H9 (cell line): Measurements from ENCODE around the gene SULT1E1. TPM values are rescaled to one million over a fixed set of nuclear protein-coding genes. Genes with fewer than 3 reads are reported as not detected.
A peak's percentile ranks its signal among the peaks of the same experiment; 100 is the strongest.

ENCODE experiments used
- DNase-seq: peaks from one replicate; pipeline ENCODE4 v3.0.0-alpha.2; 2017
- H2AFZ ChIP-seq: one replicate; pipeline ENCODE4 v1.6.1; 2013; ENCODE audit warnings: mild to moderate bottlenecking, low read length, control low read depth, moderate library complexity
- H2AK5ac ChIP-seq: 2 replicates; pipeline ENCODE4 v1.6.1; 2013; ENCODE audit warnings: low read length, control low read depth, mixed read lengths; ENCODE audit not compliant: insufficient read length
- H2BK120ac ChIP-seq: one replicate; pipeline ENCODE4 v1.6.1; 2013; ENCODE audit warnings: low read depth, mild to moderate bottlenecking, low read length, control low read depth, inconsistent platforms; ENCODE audit not compliant: poor library complexity, severe bottlenecking
- H2BK12ac ChIP-seq: 2 replicates; pipeline ENCODE4 v1.6.1; 2013; ENCODE audit warnings: low read length, control low read depth, mixed read lengths, low read depth; ENCODE audit not compliant: insufficient read length
- H2BK15ac ChIP-seq: 2 replicates; pipeline ENCODE4 v1.6.1; 2013; ENCODE audit warnings: low read depth, low read length, control low read depth
- H2BK20ac ChIP-seq: one replicate; pipeline ENCODE4 v1.6.1; 2013; ENCODE audit warnings: low read depth, mild to moderate bottlenecking, low read length, control low read depth, inconsistent platforms; ENCODE audit not compliant: poor library complexity, severe bottlenecking
- H2BK5ac ChIP-seq: 2 replicates; pipeline ENCODE4 v1.6.1; 2013; ENCODE audit warnings: low read length, control low read depth, mixed read lengths; ENCODE audit not compliant: insufficient read length
- H3K14ac ChIP-seq: 2 replicates; pipeline ENCODE4 v1.6.1; 2013; ENCODE audit warnings: low read length, control low read depth; ENCODE audit not compliant: insufficient read depth
- H3K18ac ChIP-seq: 2 replicates; pipeline ENCODE4 v1.6.1; 2013; ENCODE audit warnings: low read depth, mild to moderate bottlenecking, mixed read lengths, low read length, control low read depth; ENCODE audit not compliant: insufficient read length
- H3K23ac ChIP-seq: 2 replicates; pipeline ENCODE4 v1.6.1; 2013; ENCODE audit warnings: low read length, control low read depth, mixed read lengths, low read depth; ENCODE audit not compliant: insufficient read length
- H3K23me2 ChIP-seq: 2 replicates; pipeline ENCODE4 v1.6.1; 2013; ENCODE audit warnings: low read depth, mild to moderate bottlenecking, mixed read lengths, low read length, control low read depth; ENCODE audit not compliant: insufficient read length, poor library complexity, severe bottlenecking
- H3K27ac ChIP-seq: 2 replicates; pipeline ENCODE4 v1.5.1; 2013; ENCODE audit warnings: low read length, control low read depth, mixed read lengths, low read depth; ENCODE audit not compliant: insufficient read length
- H3K27me3 ChIP-seq: 2 replicates; pipeline ENCODE4 v1.6.1; 2013; ENCODE audit warnings: low read length, control low read depth, inconsistent platforms; ENCODE audit not compliant: insufficient read depth
- H3K4ac ChIP-seq: 2 replicates; pipeline ENCODE4 v1.6.1; 2013; ENCODE audit warnings: low read depth, mild to moderate bottlenecking, control low read depth, inconsistent platforms, low read length, moderate library complexity
- H3K4me1 ChIP-seq: 2 replicates; pipeline ENCODE4 v1.6.1; 2013; ENCODE audit warnings: low read length, control low read depth, inconsistent platforms; ENCODE audit not compliant: insufficient read depth
- H3K4me2 ChIP-seq: 2 replicates; pipeline ENCODE4 v1.6.1; 2013; ENCODE audit warnings: low read length, control low read depth, mixed read lengths; ENCODE audit not compliant: insufficient read length, insufficient read depth
- H3K56ac ChIP-seq: 2 replicates; pipeline ENCODE4 v1.6.1; 2013; ENCODE audit warnings: low read depth, mild to moderate bottlenecking, mixed read lengths, low read length, control low read depth; ENCODE audit not compliant: insufficient read length
- H3K79me1 ChIP-seq: 2 replicates; pipeline ENCODE4 v1.6.1; 2013; ENCODE audit warnings: low read depth, mild to moderate bottlenecking, moderate library complexity, low read length, control low read depth, inconsistent platforms; ENCODE audit not compliant: insufficient read depth, poor library complexity, severe bottlenecking
- H3K79me2 ChIP-seq: 2 replicates; pipeline ENCODE4 v1.6.1; 2013; ENCODE audit warnings: low read length, control low read depth, inconsistent platforms; ENCODE audit not compliant: insufficient read depth
- H3K9ac ChIP-seq: 2 replicates; pipeline ENCODE4 v1.6.1; 2013; ENCODE audit warnings: low read length, control low read depth, mixed read lengths; ENCODE audit not compliant: insufficient read length; ENCODE audit errors: extremely low read depth
- H3K9me3 ChIP-seq: one replicate; pipeline ENCODE4 v1.6.1; 2013; ENCODE audit warnings: low read depth, low read length, inconsistent platforms; ENCODE audit not compliant: control insufficient read depth
- H3T11ph ChIP-seq: one replicate; pipeline ENCODE4 v1.6.1; 2013; ENCODE audit warnings: mild to moderate bottlenecking, low read length, control low read depth, inconsistent platforms
- H4K20me1 ChIP-seq: one replicate; pipeline ENCODE4 v1.6.1; 2013; ENCODE audit not compliant: control insufficient read depth, insufficient read length, insufficient read depth
- H4K5ac ChIP-seq: 2 replicates; pipeline ENCODE4 v1.6.1; 2013; ENCODE audit warnings: low read depth, mild to moderate bottlenecking, mixed read lengths, low read length, control low read depth; ENCODE audit not compliant: insufficient read length
- H4K8ac ChIP-seq: replicated peaks from 2 replicates; pipeline ENCODE4 v1.6.1; 2013; ENCODE audit warnings: low read length, control low read depth, mixed read lengths, low read depth; ENCODE audit not compliant: insufficient read length
- H4K91ac ChIP-seq: 2 replicates; pipeline ENCODE4 v1.6.1; 2013; ENCODE audit warnings: low read depth, mild to moderate bottlenecking, moderate library complexity, mixed read lengths, low read length, control low read depth; ENCODE audit not compliant: insufficient read length
- H3K27ac Mint-ChIP-seq, 3 experiments: 2 replicates in 2 of 3; 3 replicates in 1 of 3; pipeline ENCODE4 v1.8.0; 2020 to 2021; ENCODE audit warnings: mixed read lengths in 3 of 3, mild to moderate bottlenecking in 1 of 3, moderate library complexity in 1 of 3
- H3K27me3 Mint-ChIP-seq: 2 replicates; pipeline ENCODE4 v1.8.0; 2021; ENCODE audit warnings: low read depth, mild to moderate bottlenecking, moderate library complexity, mixed read lengths
- H3K36me3 Mint-ChIP-seq, 3 experiments: 2 replicates in 2 of 3; 3 replicates in 1 of 3; pipeline ENCODE4 v1.8.0; 2020 to 2021; ENCODE audit warnings: low read depth in 3 of 3, mixed read lengths in 3 of 3; ENCODE audit not compliant: insufficient read depth in 1 of 3
- H3K4me1 Mint-ChIP-seq, 2 experiments: 2 replicates each; pipeline ENCODE4 v1.8.0; 2020; ENCODE audit warnings: mixed read lengths in 2 of 2
- H3K4me3 Mint-ChIP-seq, 2 experiments: 2 replicates in 1 of 2; 3 replicates in 1 of 2; pipeline ENCODE4 v1.8.0; 2020 to 2021; ENCODE audit warnings: mild to moderate bottlenecking in 2 of 2, mixed read lengths in 2 of 2, moderate library complexity in 1 of 2
- H3K9me3 Mint-ChIP-seq, 2 experiments: 2 replicates in 1 of 2; 3 replicates in 1 of 2; pipeline ENCODE4 v1.8.0; 2020; ENCODE audit warnings: mild to moderate bottlenecking in 2 of 2, mixed read lengths in 2 of 2, moderate library complexity in 1 of 2
- WGBS: extraction: QIAGEN DNeasy Blood & Tissue Kit; methylation state at CpG from one replicate; pipeline ENCODE4 v1.1.7; 2013; ENCODE audit warnings: missing lambda C conversion rate, low lambda C conversion rate, mixed read lengths; ENCODE audit not compliant: insufficient read length; ENCODE audit errors: extremely low coverage; 5-methylcytosine and 5-hydroxymethylcytosine counted together
- total RNA-seq: library from RNA; stranded (reverse); gene quantifications from 2 replicates; pipeline ENCODE4 v1.2.1, GENCODE V29; 2021
- TF ChIP-seq, protein P1 (sequence below): fragments of 200-600 bp; sonication (generic); conservative IDR thresholded peaks from 3 replicates; pipeline ENCODE4 v1.8.0; 2021; ENCODE audit warnings: antibody characterized with exemption, mild to moderate bottlenecking

SULT1E1 gene
- total RNA-seq, 1 experiment from 2014 or later: not detected

DNA sequence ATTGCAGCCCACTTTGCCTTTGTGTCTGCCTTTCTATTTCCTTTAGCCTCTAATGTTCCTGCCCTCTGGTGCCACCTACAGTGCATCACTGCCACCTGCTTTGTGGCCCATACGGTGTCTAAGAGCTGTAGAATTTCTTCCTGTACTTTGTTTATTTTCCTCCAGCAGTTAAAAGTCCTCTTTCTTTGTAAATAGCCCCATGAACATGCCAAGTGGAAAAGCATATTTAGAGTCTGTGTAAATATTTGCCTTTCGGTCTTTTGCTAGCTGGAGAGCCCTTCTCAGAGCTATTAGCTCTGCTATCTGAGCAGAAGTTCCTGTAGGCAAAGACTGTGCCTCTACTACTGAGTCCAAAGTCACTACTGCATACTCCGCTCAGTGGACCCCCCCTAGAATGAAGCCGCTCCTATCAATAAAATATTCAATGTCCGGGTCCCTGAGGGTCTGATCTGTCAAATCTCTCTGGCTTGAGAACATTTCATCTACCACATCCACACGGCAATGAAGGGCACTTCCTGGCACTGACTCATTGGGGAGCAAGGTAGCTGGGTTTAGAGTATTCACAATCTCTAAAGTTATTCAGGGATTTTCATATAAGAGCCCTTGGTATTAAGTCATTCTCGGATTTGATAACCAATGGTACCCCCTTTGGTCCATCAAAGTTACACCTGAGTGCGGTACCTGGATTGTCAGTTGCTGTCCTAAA, 36.3 kb downstream of the SULT1E1 start:
- Mint-ChIP-seq H3K27ac (no peak overlapping the region; a peak in 1 of 7 replicates), H3K9me3 (no peaks in the 10 kb centered on the region; a peak in 1 of 5 replicates), H3K4me3 (no peak overlapping the region), H3K36me3 (no peaks in the 10 kb centered on the region; a peak in 1 of 7 replicates), H3K27me3 (no peaks in the 10 kb centered on the region), H3K4me1 (peaks cover 7 to 11% of the 10 kb centered on the region in 2 experiments)
- Histone ChIP-seq H3K18ac (no peak overlapping the region), H3K27ac (no peak overlapping the region), H2BK15ac (no peak overlapping the region), H3K14ac (no peak overlapping the region), H4K5ac (no peak overlapping the region), H3K9me3 (no peaks in the 10 kb centered on the region), H3K27me3 (no peaks in the 10 kb centered on the region), H2AK5ac (no peak overlapping the region), H2AFZ (no peak overlapping the region), H3K56ac (no peak overlapping the region), H3K4me2 (no peak overlapping the region), H3K79me1 (no peaks in the 10 kb centered on the region), H2BK20ac (no peak overlapping the region), H3K23ac (no peak overlapping the region), H3K23me2 (no peaks in the 10 kb centered on the region), H2BK120ac (no peak overlapping the region), H3K79me2 (no peaks in the 10 kb centered on the region), H4K91ac (no peak overlapping the region), H3T11ph (no peak overlapping the region), H3K4ac (no peak overlapping the region), H4K20me1 (no peaks in the 10 kb centered on the region), H4K8ac (no peak overlapping the region), H2BK5ac (no peak overlapping the region), H3K4me1 (no peaks in the 10 kb centered on the region), H2BK12ac (no peak overlapping the region), H3K9ac (no peak overlapping the region)
- peak; percentile 57 for DNase-seq
- no CpG with 5 or more reads among the region's 8 CpGs for WGBS
- TF ChIP-seq, protein P1, sequence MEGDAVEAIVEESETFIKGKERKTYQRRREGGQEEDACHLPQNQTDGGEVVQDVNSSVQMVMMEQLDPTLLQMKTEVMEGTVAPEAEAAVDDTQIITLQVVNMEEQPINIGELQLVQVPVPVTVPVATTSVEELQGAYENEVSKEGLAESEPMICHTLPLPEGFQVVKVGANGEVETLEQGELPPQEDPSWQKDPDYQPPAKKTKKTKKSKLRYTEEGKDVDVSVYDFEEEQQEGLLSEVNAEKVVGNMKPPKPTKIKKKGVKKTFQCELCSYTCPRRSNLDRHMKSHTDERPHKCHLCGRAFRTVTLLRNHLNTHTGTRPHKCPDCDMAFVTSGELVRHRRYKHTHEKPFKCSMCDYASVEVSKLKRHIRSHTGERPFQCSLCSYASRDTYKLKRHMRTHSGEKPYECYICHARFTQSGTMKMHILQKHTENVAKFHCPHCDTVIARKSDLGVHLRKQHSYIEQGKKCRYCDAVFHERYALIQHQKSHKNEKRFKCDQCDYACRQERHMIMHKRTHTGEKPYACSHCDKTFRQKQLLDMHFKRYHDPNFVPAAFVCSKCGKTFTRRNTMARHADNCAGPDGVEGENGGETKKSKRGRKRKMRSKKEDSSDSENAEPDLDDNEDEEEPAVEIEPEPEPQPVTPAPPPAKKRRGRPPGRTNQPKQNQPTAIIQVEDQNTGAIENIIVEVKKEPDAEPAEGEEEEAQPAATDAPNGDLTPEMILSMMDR: peak; percentile 65
